Adipocyte (in vitro differentiated cells): ENCODE data around the gene PELI3.

Experiments
- DNase-seq: peaks from one replicate; pipeline ENCODE4 v3.0.0-alpha.2; 2015; ENCODE audit warnings: low read depth
- H3K27me3 ChIP-seq: replicated peaks from 2 replicates; pipeline ENCODE4 v1.7.0; 2013; ENCODE audit warnings: mild to moderate bottlenecking, low read length, moderate library complexity; ENCODE audit not compliant: control insufficient read depth, insufficient read depth
- H3K36me3 ChIP-seq: 2 replicates; pipeline ENCODE4 v1.7.0; 2013; ENCODE audit warnings: low read length, mild to moderate bottlenecking, moderate library complexity; ENCODE audit not compliant: control insufficient read depth, insufficient read depth, severe bottlenecking
- H3K4me1 ChIP-seq: 2 replicates; pipeline ENCODE4 v1.7.0; 2013; ENCODE audit warnings: mild to moderate bottlenecking, low read length, moderate library complexity; ENCODE audit not compliant: control insufficient read depth, insufficient read depth
- H3K4me3 ChIP-seq: 2 replicates; pipeline ENCODE4 v1.7.0; 2013; ENCODE audit warnings: mild to moderate bottlenecking, low read length, moderate library complexity
- H3K9ac ChIP-seq: 2 replicates; pipeline ENCODE4 v1.7.0; 2013; ENCODE audit warnings: mild to moderate bottlenecking, low read length, moderate library complexity
- H3K9me3 ChIP-seq: 2 replicates; pipeline ENCODE4 v1.7.0; 2013; ENCODE audit warnings: mild to moderate bottlenecking, low read length, moderate library complexity; ENCODE audit not compliant: control insufficient read depth

Gene PELI3

DNA sequence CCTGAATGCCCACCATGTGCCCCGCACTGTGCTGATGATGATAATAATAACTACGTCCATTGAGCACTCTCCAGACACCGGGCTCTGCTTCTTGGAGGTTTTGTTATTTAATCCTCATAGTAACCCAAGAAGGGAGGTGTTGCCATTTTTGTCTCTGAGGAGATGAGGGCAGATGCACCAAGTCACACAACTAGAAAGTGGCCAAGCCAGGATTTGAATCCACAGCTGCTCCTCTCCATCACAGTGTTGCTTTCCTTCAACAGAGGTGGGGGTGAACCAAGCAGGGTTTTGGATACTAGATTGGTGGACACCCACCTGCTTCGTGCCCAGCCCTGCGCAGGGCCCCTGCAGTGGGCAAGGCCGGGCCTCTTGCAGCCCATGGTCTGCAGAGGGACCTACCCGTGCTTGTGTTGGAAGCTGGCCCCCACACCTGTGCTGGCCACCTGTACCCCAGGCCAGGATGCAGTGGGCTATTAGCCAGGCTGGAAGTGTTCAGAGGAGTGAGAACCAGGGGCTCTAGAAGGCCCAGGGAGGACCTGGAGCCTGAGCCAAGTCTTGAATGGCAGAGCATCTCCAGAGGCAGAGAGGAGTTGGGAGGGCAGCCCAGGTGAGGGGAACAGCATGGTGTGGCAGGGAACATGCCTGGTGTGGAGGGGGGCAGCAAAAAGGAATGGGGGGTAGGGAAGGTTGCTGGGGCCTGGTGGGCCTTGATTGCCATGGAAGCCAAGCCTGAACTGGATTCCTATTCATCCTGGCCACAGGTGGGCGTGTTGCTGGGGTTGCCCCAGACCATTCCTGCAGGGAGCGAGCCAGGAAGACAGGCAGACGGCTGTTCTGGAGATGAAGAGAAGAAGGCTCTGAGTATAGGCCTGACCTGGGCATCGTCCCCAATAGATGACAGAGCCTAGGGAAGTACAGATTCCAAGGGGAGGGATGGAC lies 10.8 kb downstream of the PELI3 start:
- H3K9me3 ChIP-seq: no peaks in the 10 kb centered on the region
- H3K4me1 ChIP-seq: peaks cover 19% of the 10 kb centered on the region
- no peaks in the 10 kb centered on the region for H3K27me3 ChIP-seq
- H3K9ac ChIP-seq: no peak overlapping the region
- no peak for DNase-seq
- no peak overlapping the region for H3K4me3 ChIP-seq
- H3K36me3 ChIP-seq: peaks cover 9% of the 10 kb centered on the region

DNA sequence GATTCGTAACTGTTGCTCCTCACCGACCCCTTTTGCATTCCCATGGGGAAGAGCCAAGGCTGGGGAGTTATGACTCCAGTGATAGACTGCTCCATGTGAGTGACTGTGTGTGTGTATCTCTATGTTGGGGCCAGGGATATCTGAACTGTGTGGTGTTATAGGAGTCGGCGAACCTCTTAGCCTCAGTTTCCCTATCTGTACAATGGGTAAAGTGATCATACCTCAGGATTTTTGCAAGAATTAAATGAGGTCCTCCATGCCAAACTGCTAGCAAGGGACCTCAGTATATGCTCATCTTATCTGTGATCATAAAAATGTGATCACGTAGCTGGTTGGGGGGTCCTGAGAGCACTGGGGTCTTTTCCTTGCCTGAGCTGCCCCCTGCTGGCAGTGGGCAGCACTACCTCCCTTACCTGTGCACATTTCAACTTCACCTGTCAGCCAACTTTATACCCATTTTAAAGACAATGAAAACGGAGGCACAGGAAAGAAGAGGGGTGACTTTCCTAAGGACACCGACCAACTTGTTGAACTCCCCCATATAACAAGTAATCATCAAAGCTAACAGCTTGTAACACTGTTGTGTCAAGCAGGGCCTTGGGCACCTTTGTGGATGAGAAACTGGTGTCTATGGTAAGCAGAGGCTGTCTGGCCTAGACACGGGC lies 12.2 kb downstream of the PELI3 start:
- Histone ChIP-seq H3K9ac (peak overlapping the region; percentile 99), H3K4me3 (peak overlapping the region; percentile 92), H3K27me3 (no peaks in the 10 kb centered on the region), H3K4me1 (peaks cover 19% of the 10 kb centered on the region), H3K36me3 (peaks cover 11% of the 10 kb centered on the region), H3K9me3 (no peaks in the 10 kb centered on the region)
- peak; percentile 30 for DNase-seq

DNA sequence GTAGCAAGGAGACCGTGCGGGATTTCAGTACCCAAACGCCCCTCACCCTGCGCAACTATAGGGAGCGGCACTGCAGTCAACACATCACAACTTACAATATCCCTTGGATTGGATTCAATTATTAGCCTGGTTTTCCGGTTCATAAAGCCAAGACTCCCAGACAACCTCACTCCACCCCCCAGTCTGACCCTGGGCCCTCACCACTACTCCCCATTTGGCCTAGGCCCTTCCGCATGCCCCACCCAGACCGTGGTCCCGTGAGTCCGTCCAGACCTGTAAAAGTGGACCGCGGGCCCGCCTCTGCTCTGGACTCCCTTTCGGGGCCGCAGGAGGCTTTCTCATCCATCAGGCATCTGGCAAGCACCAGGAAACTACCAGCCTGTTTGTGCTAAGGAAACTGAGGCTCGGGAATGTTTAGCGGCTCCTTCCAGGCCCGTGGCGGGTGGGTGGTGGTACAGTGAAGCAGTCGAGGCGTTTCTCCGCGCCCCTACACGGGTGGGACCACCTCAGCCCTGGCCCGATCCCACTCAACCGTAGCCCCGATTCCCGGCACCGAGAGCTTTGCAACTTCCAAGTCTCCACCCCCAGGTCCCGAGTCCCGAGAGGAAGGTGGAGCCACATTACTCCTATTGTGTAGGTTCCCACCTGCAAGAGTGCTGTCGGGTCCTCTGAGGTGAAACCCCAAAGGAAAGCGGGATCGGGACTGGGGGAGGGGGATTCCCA lies 12.8 kb downstream of the PELI3 start:
- Histone ChIP-seq H3K9ac (peak overlapping the region; percentile 99), H3K9me3 (no peaks in the 10 kb centered on the region), H3K4me1 (peaks cover 19% of the 10 kb centered on the region), H3K27me3 (no peaks in the 10 kb centered on the region), H3K4me3 (peak overlapping the region; percentile 92), H3K36me3 (peaks cover 7% of the 10 kb centered on the region)
- DNase-seq: peak; percentile 72

DNA sequence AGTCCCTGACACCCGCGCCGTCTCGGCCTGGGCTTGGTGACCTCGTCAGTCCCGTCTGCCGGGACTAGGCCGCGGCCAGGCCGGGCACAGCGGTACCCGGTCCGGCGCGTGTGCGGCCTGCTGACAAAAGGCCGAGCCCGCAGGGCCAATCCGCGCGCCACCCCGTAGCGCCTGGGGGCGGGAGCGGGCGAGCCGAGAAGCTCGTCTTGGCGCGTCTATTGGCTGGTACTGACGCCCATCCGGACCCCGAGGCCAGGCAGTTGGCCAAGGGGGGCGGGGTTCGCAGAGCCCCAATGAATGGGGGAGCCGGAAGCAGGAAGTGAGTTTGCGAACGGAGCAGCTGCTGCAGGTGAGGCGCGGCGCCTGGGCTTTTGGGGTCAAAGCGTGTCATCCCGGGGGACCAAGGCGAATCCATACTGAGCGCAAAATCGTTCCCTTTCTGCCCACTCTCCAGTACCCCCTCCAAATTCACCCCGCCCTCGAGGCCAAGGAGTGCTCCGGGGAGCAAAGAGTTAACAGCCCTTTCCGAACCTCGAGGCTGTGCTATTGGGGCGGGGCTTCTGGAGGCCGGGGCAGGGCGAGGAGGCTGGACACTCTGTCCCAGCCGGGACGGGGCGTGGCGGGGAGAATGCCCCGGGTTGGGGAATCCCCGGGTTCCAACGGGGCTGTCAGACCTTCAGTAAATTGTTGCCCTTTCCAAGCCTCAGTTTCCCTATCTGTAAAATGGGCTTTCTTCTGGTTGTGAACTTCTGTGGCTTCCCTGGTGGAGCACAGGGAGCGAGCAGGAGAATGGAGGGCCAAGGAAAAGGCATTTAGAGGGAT lies 13.6 kb downstream of the PELI3 start, which contains the start of gene DPP3:
TSS of gene DPP3 (plus strand) at position 318 of the 822 bp plus-strand sequence. CDS start 1,767 bp downstream, outside the sequence.
- Histone ChIP-seq H3K27me3 (no peaks in the 10 kb centered on the region), H3K4me1 (peaks cover 19% of the 10 kb centered on the region)
- peak; percentile 99 for DNase-seq

DNA sequence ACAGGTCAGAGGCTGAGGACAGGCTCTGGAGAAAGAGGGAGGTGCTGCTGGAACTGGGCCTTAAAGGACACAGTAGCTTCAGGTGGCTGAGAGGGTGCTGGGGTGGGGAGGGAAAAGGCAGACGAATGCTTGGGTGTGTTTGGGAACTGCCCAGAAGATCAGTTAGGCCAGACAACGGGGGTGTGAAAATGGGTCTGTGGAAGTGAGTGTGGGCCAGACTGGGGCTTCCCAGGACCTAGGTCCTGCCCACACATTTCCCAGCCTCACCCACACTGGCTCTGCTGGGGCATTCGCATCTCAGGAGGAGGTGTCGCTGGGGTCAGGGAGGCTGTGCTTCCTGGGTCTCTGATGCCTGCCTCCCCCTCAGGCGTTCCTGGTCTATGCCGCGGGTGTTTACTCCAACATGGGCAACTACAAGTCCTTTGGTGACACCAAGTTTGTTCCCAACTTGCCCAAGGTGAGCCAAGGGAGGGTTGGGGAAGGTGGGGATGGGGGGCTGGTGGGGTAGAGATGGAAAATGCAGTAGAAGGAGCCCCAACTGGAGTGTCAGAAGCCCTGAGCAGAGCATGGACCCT lies 18.2 kb downstream of the PELI3 start:
- DNase-seq: no peak
- Histone ChIP-seq H3K27me3 (no peaks in the 10 kb centered on the region), H3K36me3 (peaks cover 55% of the 10 kb centered on the region)

More for the DNA sequence above, 13.6 kb downstream of the PELI3 start, which contains the start of gene DPP3:
- H3K4me3 ChIP-seq: peak within 1 kb of the TSS; percentile 92
- H3K9me3 ChIP-seq: no peaks in the 10 kb centered on the region
- peaks cover 11% of the 10 kb centered on the region for H3K36me3 ChIP-seq
- H3K9ac ChIP-seq: peak within 1 kb of the TSS; percentile 99

DNA sequence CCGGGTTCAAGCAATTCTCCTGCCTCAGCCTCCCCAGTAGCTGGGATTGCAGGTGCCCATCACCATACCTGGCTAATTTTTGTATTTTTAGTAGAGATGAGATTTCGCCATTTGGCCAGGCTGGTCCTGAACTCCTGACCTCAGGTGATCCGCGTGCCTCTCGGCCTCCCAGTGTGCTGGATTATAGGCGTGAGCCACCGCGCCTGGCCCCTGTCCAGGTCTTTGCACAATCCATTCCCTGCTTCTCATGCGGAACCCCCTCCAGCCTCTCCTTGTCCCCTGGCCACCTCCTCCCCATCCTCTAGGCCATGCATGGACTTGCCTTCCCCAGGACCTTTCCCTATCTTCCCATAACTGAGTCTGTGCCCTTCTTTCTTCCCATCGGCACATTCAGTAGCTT lies 22.3 kb downstream of the PELI3 start:
- Histone ChIP-seq H3K27me3 (no peaks in the 10 kb centered on the region), H3K9ac (no peak overlapping the region), H3K4me3 (no peak overlapping the region), H3K4me1 (no peaks in the 10 kb centered on the region), H3K36me3 (peaks cover 79% of the 10 kb centered on the region), H3K9me3 (no peaks in the 10 kb centered on the region)
- no peak for DNase-seq

More for the DNA sequence above, 18.2 kb downstream of the PELI3 start:
- no peak overlapping the region for H3K9ac ChIP-seq
- no peak overlapping the region for H3K4me3 ChIP-seq
- no peaks in the 10 kb centered on the region for H3K9me3 ChIP-seq
- H3K4me1 ChIP-seq: peaks cover 7% of the 10 kb centered on the region

DNA sequence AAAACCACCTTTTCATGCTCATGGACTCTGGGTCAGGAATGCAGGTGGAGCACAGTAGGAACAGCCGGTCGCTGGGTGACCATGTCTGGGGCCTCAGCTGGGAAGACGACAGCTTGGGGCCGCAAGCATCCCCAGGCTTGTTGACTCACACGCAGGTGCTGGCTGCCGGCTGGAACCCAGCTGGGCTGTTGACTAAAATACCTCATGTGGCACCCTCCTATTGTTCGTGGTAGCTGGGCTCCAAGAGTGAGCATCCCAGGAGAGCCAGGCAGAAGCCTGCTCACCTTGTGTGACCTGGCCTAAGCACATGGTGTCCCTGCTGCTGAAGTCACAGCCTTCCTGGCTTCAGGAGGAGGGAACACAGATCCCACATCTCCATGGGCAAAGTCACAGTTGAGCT lies 22.9 kb downstream of the PELI3 start:
- Histone ChIP-seq H3K27me3 (no peaks in the 10 kb centered on the region), H3K4me3 (no peak overlapping the region), H3K9ac (no peak overlapping the region), H3K9me3 (no peaks in the 10 kb centered on the region), H3K4me1 (no peaks in the 10 kb centered on the region), H3K36me3 (peaks cover 82% of the 10 kb centered on the region)
- DNase-seq: no peak

DNA sequence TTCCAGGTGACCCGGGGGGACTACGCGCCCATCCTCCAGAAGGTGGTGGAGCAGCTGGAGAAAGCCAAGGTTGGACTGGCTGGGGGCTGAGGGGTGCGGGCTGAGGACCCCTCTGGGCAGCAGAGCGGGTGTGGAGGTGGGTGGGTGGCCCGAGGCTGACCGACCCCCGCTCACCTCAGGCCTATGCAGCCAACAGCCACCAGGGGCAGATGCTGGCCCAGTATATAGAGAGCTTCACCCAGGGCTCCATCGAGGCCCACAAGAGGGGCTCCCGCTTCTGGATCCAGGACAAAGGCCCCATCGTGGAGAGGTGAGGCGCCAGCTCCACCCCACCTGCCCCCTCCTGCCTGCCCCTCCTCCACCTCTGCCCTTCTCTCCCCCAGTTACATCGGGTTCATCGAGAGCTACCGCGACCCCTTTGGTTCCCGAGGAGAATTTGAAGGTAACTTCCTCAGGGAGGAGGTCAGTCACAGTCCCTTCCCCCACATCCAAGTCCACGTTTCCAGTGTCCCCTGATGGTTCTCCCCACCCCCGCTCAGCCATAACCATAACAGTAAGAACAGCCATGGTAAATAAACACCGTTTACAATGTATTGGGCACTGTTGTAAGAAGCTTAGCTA lies 24.7 kb downstream of the PELI3 start:
- Histone ChIP-seq H3K9ac (no peak overlapping the region), H3K36me3 (peaks cover 80% of the 10 kb centered on the region), H3K9me3 (no peaks in the 10 kb centered on the region), H3K4me1 (no peaks in the 10 kb centered on the region), H3K27me3 (no peaks in the 10 kb centered on the region), H3K4me3 (no peak overlapping the region)
- DNase-seq: peak; percentile 13

DNA sequence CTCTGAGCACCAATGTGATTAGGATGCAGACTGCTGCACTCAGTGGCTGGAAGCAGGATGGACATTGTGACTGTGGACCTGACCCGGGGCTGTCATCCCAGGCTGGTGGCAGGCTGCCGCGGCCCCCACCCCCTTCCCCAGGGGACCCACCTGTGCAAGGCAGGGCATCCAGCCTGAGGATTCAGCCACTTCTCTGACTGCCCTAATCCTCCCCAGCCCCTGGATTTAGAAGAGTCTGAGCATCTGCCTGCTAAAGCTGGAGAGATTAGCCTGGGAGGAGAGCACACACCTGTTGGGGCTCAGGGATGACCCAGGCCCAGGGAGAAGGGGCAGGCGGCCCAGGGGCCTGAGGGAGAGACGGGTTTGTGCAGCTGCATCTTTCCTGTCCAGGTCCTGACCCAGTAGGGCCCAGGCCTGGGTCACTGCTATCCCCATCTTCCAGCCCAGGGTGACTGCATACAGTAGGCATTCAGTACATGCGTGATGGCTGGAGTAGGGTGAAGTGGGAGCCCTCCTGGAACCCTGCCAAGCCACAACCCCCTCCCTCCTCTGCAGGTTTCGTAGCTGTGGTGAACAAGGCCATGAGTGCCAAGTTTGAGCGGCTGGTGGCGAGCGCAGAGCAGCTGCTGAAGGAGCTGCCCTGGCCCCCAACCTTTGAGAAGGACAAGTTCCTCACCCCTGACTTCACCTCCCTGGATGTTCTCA lies 25.6 kb downstream of the PELI3 start:
- peaks cover 81% of the 10 kb centered on the region for H3K36me3 ChIP-seq
- no peaks in the 10 kb centered on the region for H3K27me3 ChIP-seq
- no peaks in the 10 kb centered on the region for H3K4me1 ChIP-seq
- no peak overlapping the region for H3K4me3 ChIP-seq
- no peaks in the 10 kb centered on the region for H3K9me3 ChIP-seq
- DNase-seq: no peak
- no peak overlapping the region for H3K9ac ChIP-seq
